ENCODE measurements around the gene SHISA6. TPM values are rescaled to one million over a fixed set of nuclear protein-coding genes. Genes with fewer than 3 reads are reported as not detected.

Gene SHISA6
- total RNA-seq, 2 experiments from 2014 or later = not detected

- no peaks in the 10 kb centered on the region for H3K4me1 Mint-ChIP-seq (ENCODE audit: low read depth)
- H3K27ac Mint-ChIP-seq = no peak overlapping the region
- H3K4me3 Mint-ChIP-seq = no peak overlapping the region
- no peaks in the 10 kb centered on the region for H3K9me3 Mint-ChIP-seq (ENCODE audit: insufficient read depth)
- ChIA-PET CTCF (no interaction called here), POLR2A (no interaction called here)
- H3K27me3 Mint-ChIP-seq (ENCODE audit: low read depth) = no peaks in the 10 kb centered on the region
- no peaks in the 10 kb centered on the region for H3K36me3 Mint-ChIP-seq (ENCODE audit: low read depth)
- DNase-seq (no peak), ATAC-seq (no peak)
Observed at GRCh38 chr17:11561281-11561680, 320.3 kb downstream of the SHISA6 start.

GRCh38 chr17:11561702-11562101 lies 320.7 kb downstream of the SHISA6 start:
- Mint-ChIP-seq H3K36me3 (ENCODE audit: low read depth) (no peaks in the 10 kb centered on the region), H3K27me3 (ENCODE audit: low read depth) (no peaks in the 10 kb centered on the region), H3K4me3 (no peak overlapping the region)

GRCh38 chr17:11564589-11565380 lies 323.8 kb downstream of the SHISA6 start:
- ATAC-seq = no peak
- no peak overlapping the region for H3K27ac Mint-ChIP-seq

More at GRCh38 chr17:11561702-11562101, 320.7 kb downstream of the SHISA6 start:
- ATAC-seq (no peak), DNase-seq (no peak)
- Mint-ChIP-seq H3K9me3 (ENCODE audit: insufficient read depth) (no peaks in the 10 kb centered on the region), H3K4me1 (ENCODE audit: low read depth) (no peaks in the 10 kb centered on the region), H3K27ac (no peak overlapping the region)
- CTCF ChIA-PET = no interaction called here
- POLR2A ChIA-PET = no interaction called here

GRCh38 chr17:11565591-11565990 lies 324.6 kb downstream of the SHISA6 start:
- no peak overlapping the region for H3K27ac Mint-ChIP-seq
- H3K27me3 Mint-ChIP-seq (ENCODE audit: low read depth) = no peaks in the 10 kb centered on the region
- ATAC-seq (no peak), DNase-seq (no peak)
- ChIA-PET POLR2A (no interaction called here), CTCF (no interaction called here)
- H3K4me1 Mint-ChIP-seq (ENCODE audit: low read depth) = no peaks in the 10 kb centered on the region
- no peaks in the 10 kb centered on the region for H3K9me3 Mint-ChIP-seq (ENCODE audit: insufficient read depth)
- H3K36me3 Mint-ChIP-seq (ENCODE audit: low read depth) = no peaks in the 10 kb centered on the region
- no peak overlapping the region for H3K4me3 Mint-ChIP-seq

More at GRCh38 chr17:11564589-11565380, 323.8 kb downstream of the SHISA6 start:
- Mint-ChIP-seq H3K4me3 (no peak overlapping the region), H3K27me3 (ENCODE audit: low read depth) (no peaks in the 10 kb centered on the region), H3K4me1 (ENCODE audit: low read depth) (no peaks in the 10 kb centered on the region), H3K9me3 (ENCODE audit: insufficient read depth) (no peaks in the 10 kb centered on the region), H3K36me3 (ENCODE audit: low read depth) (no peaks in the 10 kb centered on the region)
- ChIA-PET POLR2A (no interaction called here), CTCF (no interaction called here)
- no peak for DNase-seq

- ChIA-PET POLR2A (no interaction called here), CTCF (no interaction called here)
- H3K27ac Mint-ChIP-seq = no peak overlapping the region
- H3K27me3 Mint-ChIP-seq (ENCODE audit: low read depth) = no peaks in the 10 kb centered on the region
- no peaks in the 10 kb centered on the region for H3K36me3 Mint-ChIP-seq (ENCODE audit: low read depth)
- DNase-seq (no peak), ATAC-seq (no peak)
- no peaks in the 10 kb centered on the region for H3K4me1 Mint-ChIP-seq (ENCODE audit: low read depth)
- H3K4me3 Mint-ChIP-seq = no peak overlapping the region
- peaks cover 4% of the 10 kb centered on the region for H3K9me3 Mint-ChIP-seq (ENCODE audit: insufficient read depth)
Observed at GRCh38 chr17:11578998-11579397, 338.0 kb downstream of the SHISA6 start.

- Mint-ChIP-seq H3K27ac (no peak overlapping the region), H3K4me3 (no peak overlapping the region), H3K4me1 (ENCODE audit: low read depth) (no peaks in the 10 kb centered on the region), H3K9me3 (ENCODE audit: insufficient read depth) (peaks cover 10% of the 10 kb centered on the region), H3K36me3 (ENCODE audit: low read depth) (no peaks in the 10 kb centered on the region), H3K27me3 (ENCODE audit: low read depth) (no peaks in the 10 kb centered on the region)
- CTCF ChIA-PET = no interaction called here
- DNase-seq (no peak), ATAC-seq (no peak)
- POLR2A ChIA-PET = no interaction called here
Observed at GRCh38 chr17:11580677-11581076, 339.7 kb downstream of the SHISA6 start.

GRCh38 chr17:11582217-11582616 lies 341.2 kb downstream of the SHISA6 start:
- CTCF ChIA-PET = no interaction called here
- Mint-ChIP-seq H3K4me3 (no peak overlapping the region), H3K9me3 (ENCODE audit: insufficient read depth) (peaks cover 10% of the 10 kb centered on the region), H3K27me3 (ENCODE audit: low read depth) (no peaks in the 10 kb centered on the region), H3K4me1 (ENCODE audit: low read depth) (no peaks in the 10 kb centered on the region), H3K27ac (no peak overlapping the region), H3K36me3 (ENCODE audit: low read depth) (no peaks in the 10 kb centered on the region)
- ATAC-seq = no peak
- DNase-seq = no peak
- POLR2A ChIA-PET = no interaction called here

- ChIA-PET CTCF (no interaction called here), POLR2A (no interaction called here)
- no peak for DNase-seq
- Mint-ChIP-seq H3K27me3 (ENCODE audit: low read depth) (no peaks in the 10 kb centered on the region), H3K4me3 (no peak overlapping the region), H3K27ac (no peak overlapping the region), H3K36me3 (ENCODE audit: low read depth) (no peaks in the 10 kb centered on the region), H3K4me1 (ENCODE audit: low read depth) (no peaks in the 10 kb centered on the region), H3K9me3 (ENCODE audit: insufficient read depth) (peaks cover 10% of the 10 kb centered on the region)
- no peak for ATAC-seq
Observed at GRCh38 chr17:11583306-11583992, 342.4 kb downstream of the SHISA6 start.

- Mint-ChIP-seq H3K36me3 (ENCODE audit: low read depth) (no peaks in the 10 kb centered on the region), H3K9me3 (ENCODE audit: insufficient read depth) (no peaks in the 10 kb centered on the region), H3K27me3 (ENCODE audit: low read depth) (no peaks in the 10 kb centered on the region), H3K27ac (no peak overlapping the region), H3K4me3 (no peak overlapping the region), H3K4me1 (ENCODE audit: low read depth) (no peaks in the 10 kb centered on the region)
- no peak for DNase-seq
- ChIA-PET POLR2A (no interaction called here), CTCF (no interaction called here)
- ATAC-seq = no peak
Observed at GRCh38 chr17:11589716-11590115, 348.7 kb downstream of the SHISA6 start.

- ChIA-PET CTCF (no interaction called here), POLR2A (no interaction called here)
- DNase-seq (peak; percentile 25), ATAC-seq (no peak)
- Mint-ChIP-seq H3K4me3 (no peak within 1 kb of the TSS), H3K27me3 (ENCODE audit: low read depth) (peaks cover 9% of the 10 kb centered on the region), H3K9me3 (ENCODE audit: insufficient read depth) (no peaks in the 10 kb centered on the region), H3K36me3 (ENCODE audit: low read depth) (no peaks in the 10 kb centered on the region), H3K27ac (no peak within 1 kb of the TSS), H3K4me1 (ENCODE audit: low read depth) (no peaks in the 10 kb centered on the region)
Observed at GRCh38 chr17:11598274-11599221, 357.5 kb downstream of the SHISA6 start, which contains the start of gene DNAH9. TSS of gene DNAH9 (plus strand) at chr17:11598470. CDS start at chr17:11598499, 29 bp downstream.

- H3K4me3 Mint-ChIP-seq = no peak overlapping the region
- H3K27ac Mint-ChIP-seq = no peak overlapping the region
- no peak for DNase-seq
- H3K9me3 Mint-ChIP-seq (ENCODE audit: insufficient read depth) = peaks cover 7% of the 10 kb centered on the region
- ChIA-PET CTCF (no interaction called here), POLR2A (no interaction called here)
- H3K36me3 Mint-ChIP-seq (ENCODE audit: low read depth) = no peaks in the 10 kb centered on the region
- H3K27me3 Mint-ChIP-seq (ENCODE audit: low read depth) = peaks cover 9% of the 10 kb centered on the region
- no peak for ATAC-seq
- H3K4me1 Mint-ChIP-seq (ENCODE audit: low read depth) = no peaks in the 10 kb centered on the region
Observed at GRCh38 chr17:11601661-11602060, 360.6 kb downstream of the SHISA6 start.

- Mint-ChIP-seq H3K9me3 (ENCODE audit: insufficient read depth) (peaks cover 7% of the 10 kb centered on the region), H3K27ac (no peak overlapping the region), H3K4me1 (ENCODE audit: low read depth) (no peaks in the 10 kb centered on the region), H3K36me3 (ENCODE audit: low read depth) (no peaks in the 10 kb centered on the region), H3K27me3 (ENCODE audit: low read depth) (no peaks in the 10 kb centered on the region), H3K4me3 (no peak overlapping the region)
- ChIA-PET POLR2A (no interaction called here), CTCF (no interaction called here)
- DNase-seq (no peak), ATAC-seq (no peak)
Observed at GRCh38 chr17:11608396-11608795, 367.4 kb downstream of the SHISA6 start.
